Astrocyte of the spinal cord (primary cell): Measurements from ENCODE around the gene VWA5B1.

Experiments used
- DNase-seq: peaks from one replicate; pipeline ENCODE4 v3.0.0; 2011; ENCODE audit warnings: low read depth, low spot score
- H3K4me3 ChIP-seq: 2 replicates; pipeline ENCODE4 v1.5.1; 2011; ENCODE audit warnings: low read depth, mild to moderate bottlenecking, low read length, moderate library complexity
- in situ Hi-C: cut with HindIII; loops from 2 replicates; pipeline ENCODE4 v1.10.0; 2017; ENCODE audit warnings: low sequenced_read_pairs
- TF ChIP-seq, protein P1 (sequence below): IDR thresholded peaks from 2 replicates; pipeline ENCODE4 v1.5.1; 2012; ENCODE audit warnings: low read depth, mild to moderate bottlenecking, low read length, inconsistent platforms

Gene VWA5B1

DNA sequence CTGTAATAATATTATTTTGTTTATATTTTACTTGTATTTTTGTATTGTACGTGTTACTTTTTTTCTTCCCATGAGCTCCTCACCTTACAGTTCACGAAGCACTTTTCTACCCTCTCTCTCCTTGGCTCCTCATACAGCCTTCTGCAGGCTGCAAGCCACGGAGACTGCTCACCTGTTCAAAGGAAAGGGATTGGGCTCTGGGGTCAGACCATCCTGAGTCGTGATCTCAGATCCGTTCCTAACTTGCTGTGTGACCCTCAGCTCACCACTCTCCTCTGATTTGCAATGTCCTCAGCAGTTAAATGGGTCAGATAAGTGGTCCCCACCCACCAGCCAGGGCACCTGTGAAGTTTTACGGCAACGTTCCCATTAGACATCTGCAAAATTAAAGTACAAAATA, 54.1 kb downstream of the VWA5B1 start:
- TF ChIP-seq, protein P1, sequence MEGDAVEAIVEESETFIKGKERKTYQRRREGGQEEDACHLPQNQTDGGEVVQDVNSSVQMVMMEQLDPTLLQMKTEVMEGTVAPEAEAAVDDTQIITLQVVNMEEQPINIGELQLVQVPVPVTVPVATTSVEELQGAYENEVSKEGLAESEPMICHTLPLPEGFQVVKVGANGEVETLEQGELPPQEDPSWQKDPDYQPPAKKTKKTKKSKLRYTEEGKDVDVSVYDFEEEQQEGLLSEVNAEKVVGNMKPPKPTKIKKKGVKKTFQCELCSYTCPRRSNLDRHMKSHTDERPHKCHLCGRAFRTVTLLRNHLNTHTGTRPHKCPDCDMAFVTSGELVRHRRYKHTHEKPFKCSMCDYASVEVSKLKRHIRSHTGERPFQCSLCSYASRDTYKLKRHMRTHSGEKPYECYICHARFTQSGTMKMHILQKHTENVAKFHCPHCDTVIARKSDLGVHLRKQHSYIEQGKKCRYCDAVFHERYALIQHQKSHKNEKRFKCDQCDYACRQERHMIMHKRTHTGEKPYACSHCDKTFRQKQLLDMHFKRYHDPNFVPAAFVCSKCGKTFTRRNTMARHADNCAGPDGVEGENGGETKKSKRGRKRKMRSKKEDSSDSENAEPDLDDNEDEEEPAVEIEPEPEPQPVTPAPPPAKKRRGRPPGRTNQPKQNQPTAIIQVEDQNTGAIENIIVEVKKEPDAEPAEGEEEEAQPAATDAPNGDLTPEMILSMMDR, result no peak
- in situ Hi-C loops, result no loop called here
- DNase-seq, result no peak
- H3K4me3 ChIP-seq, result no peak overlapping the region

DNA sequence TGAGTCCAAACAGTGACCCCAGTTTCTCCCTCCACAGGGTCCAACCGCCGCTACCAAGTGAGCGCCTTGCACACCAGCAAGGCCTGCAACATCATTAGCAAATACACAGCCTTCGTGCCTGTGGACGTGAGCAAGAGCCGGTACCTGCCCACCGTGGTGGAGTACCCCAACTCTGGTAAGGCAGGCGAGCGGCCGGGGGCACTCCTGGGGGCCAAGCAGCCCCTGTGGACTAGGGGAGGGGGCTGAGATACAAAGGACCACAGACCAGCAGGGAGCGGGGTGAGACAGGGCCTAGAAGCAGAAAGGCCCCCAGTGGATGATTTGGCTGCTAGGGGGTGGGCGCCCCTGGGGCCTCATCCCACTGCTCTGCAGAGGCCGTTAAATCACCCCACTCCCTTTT, 54.7 kb downstream of the VWA5B1 start:
- in situ Hi-C loops, result no loop called here
- TF ChIP-seq, protein P1, result no peak
- no peak overlapping the region for H3K4me3 ChIP-seq
- no peak for DNase-seq

DNA sequence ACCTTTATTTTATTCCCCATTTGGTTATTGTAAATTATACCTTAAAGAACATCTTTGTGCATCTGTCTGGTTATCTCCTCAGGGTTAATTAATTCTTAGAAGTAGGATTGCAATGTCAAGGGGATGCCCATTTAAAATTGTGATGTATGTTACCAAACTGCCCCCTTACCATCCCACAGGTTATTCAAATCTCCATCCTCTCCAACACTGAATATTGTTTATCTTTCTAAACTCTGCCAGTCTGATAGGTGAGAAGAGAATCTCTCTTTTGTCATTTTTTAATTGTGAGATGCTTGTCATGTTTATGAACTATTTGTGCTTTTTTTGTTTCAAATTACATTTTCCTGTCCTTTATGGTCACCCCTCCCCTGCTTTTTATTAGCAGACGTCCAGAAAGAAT, 55.8 kb downstream of the VWA5B1 start:
- no peak for DNase-seq
- TF ChIP-seq, protein P1, result no peak
- in situ Hi-C loops, result no loop called here
- H3K4me3 ChIP-seq, result no peak overlapping the region

DNA sequence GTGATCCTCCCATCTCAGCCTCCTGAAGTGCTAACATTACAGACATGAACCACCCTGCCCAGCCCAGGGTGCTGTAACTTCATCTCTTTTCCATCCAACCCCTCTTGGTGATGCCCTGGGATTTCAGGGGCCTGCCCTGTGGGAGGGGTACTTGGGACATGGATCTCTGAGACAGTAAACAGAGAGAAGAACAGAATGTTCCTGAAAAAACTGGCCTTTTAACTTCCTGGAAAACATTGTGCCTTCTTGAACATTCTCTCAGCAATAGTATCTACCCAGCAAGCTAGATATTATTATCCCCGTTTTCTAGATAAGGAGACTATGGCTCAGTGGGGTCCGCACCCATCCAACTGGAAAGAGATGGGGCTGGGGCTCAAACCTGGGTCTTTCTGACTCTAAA, 57.0 kb downstream of the VWA5B1 start:
- TF ChIP-seq, protein P1, result no peak
- no peak for DNase-seq
- no peak overlapping the region for H3K4me3 ChIP-seq
- in situ Hi-C loops, result no loop called here

DNA sequence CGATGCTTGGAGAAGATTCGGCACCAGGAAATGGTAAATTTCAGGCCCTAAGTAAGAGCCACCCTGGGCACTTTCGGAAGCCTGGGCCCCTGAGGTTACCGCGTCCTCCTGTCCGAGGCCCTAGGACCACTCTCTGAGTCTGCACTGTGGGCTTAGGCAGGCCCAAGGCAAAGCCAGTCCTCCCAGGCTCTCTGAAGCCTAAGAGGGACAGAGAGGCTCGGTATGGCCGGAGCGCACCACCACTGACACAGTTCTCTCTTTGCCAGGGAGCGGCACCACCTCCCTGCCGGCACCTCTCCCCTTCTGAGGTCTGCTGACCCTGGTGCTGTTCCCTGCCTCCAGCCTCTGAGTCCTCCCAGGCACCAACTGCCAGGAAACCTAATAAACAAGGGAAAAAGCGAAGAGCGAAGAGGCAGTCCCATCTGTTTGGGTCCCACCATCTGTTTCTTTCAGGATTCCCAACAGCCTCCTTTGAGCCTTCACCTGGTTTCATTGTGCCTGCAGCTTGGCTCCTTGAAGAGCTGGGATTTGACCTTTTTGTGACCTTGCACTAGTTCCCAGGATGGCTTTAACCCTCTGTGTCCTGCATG, 57.7 kb downstream of the VWA5B1 start:
- TF ChIP-seq, protein P1, result no peak
- DNase-seq, result no peak
- in situ Hi-C loops, result no loop called here
- H3K4me3 ChIP-seq, result no peak overlapping the region

DNA sequence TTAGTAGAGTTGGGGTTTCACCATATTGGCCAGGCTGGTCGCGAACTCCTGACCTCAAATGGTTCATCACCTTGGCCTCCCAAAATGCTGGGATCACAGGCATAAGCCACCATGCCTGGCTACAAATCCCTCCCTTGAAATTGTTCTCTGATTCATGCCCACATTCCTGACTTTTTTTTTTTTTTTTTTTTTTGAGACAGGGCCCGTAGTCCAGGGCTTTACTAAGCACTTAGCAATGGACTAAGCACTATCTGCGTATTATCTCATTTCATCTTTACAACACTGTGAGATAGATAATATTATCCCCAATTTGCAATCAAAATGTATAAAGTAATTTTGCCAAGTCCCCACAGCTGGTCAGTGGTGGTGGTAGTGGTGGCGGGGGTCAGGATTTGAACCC, 58.9 kb downstream of the VWA5B1 start:
- no peak for DNase-seq
- TF ChIP-seq, protein P1, result no peak
- no peak overlapping the region for H3K4me3 ChIP-seq
- in situ Hi-C loops, result no loop called here

DNA sequence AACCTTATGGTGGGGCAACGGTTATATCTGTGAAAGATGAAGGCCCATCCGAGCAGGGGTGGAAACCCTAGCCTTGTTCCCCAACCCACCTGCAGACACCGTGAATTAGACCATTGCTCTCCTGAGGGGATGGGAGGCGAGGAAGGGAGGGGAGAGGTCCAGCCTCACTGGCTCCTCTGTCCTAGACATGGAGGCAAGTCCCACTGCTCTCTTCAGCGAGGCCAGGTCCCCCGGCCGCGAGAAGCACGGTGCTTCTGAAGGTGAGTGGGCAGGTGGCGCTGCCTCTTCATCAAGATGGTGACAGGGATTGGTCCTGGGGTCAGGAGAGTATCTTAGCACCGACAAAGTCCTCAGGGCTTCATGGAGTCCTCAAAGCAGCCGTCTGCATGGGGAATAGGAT, 59.3 kb downstream of the VWA5B1 start:
- TF ChIP-seq, protein P1, result no peak
- in situ Hi-C loops, result no loop called here
- no peak for DNase-seq
- no peak overlapping the region for H3K4me3 ChIP-seq
